ENCODE measurements around the gene CLN3. TPM values are rescaled to one million over a fixed set of nuclear protein-coding genes. Genes with fewer than 3 reads are reported as not detected.

The CLN3 gene
- total and polyA plus RNA-seq, 2 of the 13 experiments (the other 11 are each of a cell fraction or from before 2014, with no cell fraction given), result 23.4 to 46.8 TPM

DNA sequence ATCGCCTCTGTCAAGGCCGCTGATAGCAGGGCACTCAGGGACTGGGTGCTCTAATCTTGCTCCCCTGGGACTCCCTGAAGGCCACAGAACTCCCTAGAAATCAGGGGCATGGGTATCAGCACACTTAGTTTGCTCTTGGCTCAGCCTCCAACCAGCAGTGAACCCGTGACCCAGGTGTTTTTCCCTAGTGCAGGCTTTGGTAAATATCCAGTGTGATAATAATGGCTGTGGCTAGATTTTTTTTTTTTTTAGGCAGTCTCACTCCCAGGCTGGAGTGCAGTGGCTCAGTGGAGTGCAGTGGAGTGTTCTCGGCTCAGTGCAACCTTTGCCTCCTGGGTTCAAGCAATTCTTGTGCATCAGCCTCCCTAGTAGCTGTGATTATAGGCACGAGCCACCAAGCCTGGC lies 36.6 kb upstream of the CLN3 start (continued):
- TF ChIP-seq, protein P1, sequence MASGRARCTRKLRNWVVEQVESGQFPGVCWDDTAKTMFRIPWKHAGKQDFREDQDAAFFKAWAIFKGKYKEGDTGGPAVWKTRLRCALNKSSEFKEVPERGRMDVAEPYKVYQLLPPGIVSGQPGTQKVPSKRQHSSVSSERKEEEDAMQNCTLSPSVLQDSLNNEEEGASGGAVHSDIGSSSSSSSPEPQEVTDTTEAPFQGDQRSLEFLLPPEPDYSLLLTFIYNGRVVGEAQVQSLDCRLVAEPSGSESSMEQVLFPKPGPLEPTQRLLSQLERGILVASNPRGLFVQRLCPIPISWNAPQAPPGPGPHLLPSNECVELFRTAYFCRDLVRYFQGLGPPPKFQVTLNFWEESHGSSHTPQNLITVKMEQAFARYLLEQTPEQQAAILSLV (CRISPR knock-in tag; IDR thresholded peaks at IDR 0.05; ENCODE audit: borderline replicate concordance), result no peak
- TF ChIP-seq KDM5B (CRISPR knock-in tag; IDR thresholded peaks at IDR 0.05; ENCODE audit: borderline replicate concordance) (no peak), ZNF788 (CRISPR knock-in tag; IDR thresholded peaks at IDR 0.05; ENCODE audit: borderline replicate concordance) (peak; percentile 56; the same call in 1 of the 2 replicates), NFE2L1 (CRISPR knock-in tag; IDR thresholded peaks at IDR 0.05; ENCODE audit: borderline replicate concordance) (no peak), ZNF558 (CRISPR knock-in tag; IDR thresholded peaks at IDR 0.05; ENCODE audit: borderline replicate concordance) (no peak), NAIF1 (CRISPR knock-in tag; IDR thresholded peaks at IDR 0.05; ENCODE audit: borderline replicate concordance) (no peak), SOX5 (CRISPR knock-in tag; IDR thresholded peaks at IDR 0.05; ENCODE audit: borderline replicate concordance) (no peak), ZFP36 (IDR thresholded peaks at IDR 0.05; ENCODE audit: borderline replicate concordance, low read depth, low read length, partially characterized antibody) (no peak), ZNF256 (CRISPR knock-in tag; conservative IDR thresholded peaks at IDR 0.05) (no peak), ZKSCAN1 (IDR thresholded peaks at IDR 0.05; ENCODE audit: low read length) (no peak), KDM4B (CRISPR knock-in tag; IDR thresholded peaks at IDR 0.05) (no peak), ZNF296 (CRISPR knock-in tag; conservative IDR thresholded peaks at IDR 0.05) (no peak)
- TF ChIP-seq, protein P2, sequence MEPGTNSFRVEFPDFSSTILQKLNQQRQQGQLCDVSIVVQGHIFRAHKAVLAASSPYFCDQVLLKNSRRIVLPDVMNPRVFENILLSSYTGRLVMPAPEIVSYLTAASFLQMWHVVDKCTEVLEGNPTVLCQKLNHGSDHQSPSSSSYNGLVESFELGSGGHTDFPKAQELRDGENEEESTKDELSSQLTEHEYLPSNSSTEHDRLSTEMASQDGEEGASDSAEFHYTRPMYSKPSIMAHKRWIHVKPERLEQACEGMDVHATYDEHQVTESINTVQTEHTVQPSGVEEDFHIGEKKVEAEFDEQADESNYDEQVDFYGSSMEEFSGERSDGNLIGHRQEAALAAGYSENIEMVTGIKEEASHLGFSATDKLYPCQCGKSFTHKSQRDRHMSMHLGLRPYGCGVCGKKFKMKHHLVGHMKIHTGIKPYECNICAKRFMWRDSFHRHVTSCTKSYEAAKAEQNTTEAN (CRISPR knock-in tag; conservative IDR thresholded peaks at IDR 0.05), result no peak
- TF ChIP-seq, protein P3, sequence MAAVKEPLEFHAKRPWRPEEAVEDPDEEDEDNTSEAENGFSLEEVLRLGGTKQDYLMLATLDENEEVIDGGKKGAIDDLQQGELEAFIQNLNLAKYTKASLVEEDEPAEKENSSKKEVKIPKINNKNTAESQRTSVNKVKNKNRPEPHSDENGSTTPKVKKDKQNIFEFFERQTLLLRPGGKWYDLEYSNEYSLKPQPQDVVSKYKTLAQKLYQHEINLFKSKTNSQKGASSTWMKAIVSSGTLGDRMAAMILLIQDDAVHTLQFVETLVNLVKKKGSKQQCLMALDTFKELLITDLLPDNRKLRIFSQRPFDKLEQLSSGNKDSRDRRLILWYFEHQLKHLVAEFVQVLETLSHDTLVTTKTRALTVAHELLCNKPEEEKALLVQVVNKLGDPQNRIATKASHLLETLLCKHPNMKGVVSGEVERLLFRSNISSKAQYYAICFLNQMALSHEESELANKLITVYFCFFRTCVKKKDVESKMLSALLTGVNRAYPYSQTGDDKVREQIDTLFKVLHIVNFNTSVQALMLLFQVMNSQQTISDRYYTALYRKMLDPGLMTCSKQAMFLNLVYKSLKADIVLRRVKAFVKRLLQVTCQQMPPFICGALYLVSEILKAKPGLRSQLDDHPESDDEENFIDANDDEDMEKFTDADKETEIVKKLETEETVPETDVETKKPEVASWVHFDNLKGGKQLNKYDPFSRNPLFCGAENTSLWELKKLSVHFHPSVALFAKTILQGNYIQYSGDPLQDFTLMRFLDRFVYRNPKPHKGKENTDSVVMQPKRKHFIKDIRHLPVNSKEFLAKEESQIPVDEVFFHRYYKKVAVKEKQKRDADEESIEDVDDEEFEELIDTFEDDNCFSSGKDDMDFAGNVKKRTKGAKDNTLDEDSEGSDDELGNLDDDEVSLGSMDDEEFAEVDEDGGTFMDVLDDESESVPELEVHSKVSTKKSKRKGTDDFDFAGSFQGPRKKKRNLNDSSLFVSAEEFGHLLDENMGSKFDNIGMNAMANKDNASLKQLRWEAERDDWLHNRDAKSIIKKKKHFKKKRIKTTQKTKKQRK (IDR thresholded peaks at IDR 0.05; ENCODE audit: low read length), result no peak
- TF ChIP-seq, protein P4, sequence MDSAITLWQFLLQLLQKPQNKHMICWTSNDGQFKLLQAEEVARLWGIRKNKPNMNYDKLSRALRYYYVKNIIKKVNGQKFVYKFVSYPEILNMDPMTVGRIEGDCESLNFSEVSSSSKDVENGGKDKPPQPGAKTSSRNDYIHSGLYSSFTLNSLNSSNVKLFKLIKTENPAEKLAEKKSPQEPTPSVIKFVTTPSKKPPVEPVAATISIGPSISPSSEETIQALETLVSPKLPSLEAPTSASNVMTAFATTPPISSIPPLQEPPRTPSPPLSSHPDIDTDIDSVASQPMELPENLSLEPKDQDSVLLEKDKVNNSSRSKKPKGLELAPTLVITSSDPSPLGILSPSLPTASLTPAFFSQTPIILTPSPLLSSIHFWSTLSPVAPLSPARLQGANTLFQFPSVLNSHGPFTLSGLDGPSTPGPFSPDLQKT (CRISPR knock-in tag; IDR thresholded peaks at IDR 0.05; ENCODE audit: borderline replicate concordance), result no peak
- TF ChIP-seq, protein P5, sequence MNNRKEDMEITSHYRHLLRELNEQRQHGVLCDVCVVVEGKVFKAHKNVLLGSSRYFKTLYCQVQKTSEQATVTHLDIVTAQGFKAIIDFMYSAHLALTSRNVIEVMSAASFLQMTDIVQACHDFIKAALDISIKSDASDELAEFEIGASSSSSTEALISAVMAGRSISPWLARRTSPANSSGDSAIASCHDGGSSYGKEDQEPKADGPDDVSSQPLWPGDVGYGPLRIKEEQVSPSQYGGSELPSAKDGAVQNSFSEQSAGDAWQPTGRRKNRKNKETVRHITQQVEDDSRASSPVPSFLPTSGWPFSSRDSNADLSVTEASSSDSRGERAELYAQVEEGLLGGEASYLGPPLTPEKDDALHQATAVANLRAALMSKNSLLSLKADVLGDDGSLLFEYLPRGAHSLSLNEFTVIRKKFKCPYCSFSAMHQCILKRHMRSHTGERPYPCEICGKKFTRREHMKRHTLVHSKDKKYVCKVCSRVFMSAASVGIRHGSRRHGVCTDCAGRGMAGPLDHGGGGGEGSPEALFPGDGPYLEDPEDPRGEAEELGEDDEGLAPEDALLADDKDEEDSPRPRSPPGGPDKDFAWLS (CRISPR knock-in tag; IDR thresholded peaks at IDR 0.05; ENCODE audit: borderline replicate concordance), result no peak
- TF ChIP-seq, protein P6, sequence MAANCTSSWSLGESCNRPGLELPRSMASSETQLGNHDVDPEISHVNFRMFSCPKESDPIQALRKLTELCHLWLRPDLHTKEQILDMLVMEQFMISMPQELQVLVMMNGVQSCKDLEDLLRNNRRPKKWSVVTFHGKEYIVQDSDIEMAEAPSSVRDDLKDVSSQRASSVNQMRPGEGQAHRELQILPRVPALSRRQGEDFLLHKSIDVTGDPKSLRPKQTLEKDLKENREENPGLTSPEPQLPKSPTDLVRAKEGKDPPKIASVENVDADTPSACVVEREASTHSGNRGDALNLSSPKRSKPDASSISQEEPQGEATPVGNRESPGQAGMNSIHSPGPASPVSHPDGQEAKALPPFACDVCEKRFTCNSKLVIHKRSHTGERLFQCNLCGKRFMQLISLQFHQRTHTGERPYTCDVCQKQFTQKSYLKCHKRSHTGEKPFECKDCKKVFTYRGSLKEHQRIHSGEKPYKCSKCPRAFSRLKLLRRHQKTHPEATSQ (CRISPR knock-in tag; IDR thresholded peaks at IDR 0.05; ENCODE audit: borderline replicate concordance), result no peak; the same call in 1 of the 2 replicates
- TF ChIP-seq, protein P7, sequence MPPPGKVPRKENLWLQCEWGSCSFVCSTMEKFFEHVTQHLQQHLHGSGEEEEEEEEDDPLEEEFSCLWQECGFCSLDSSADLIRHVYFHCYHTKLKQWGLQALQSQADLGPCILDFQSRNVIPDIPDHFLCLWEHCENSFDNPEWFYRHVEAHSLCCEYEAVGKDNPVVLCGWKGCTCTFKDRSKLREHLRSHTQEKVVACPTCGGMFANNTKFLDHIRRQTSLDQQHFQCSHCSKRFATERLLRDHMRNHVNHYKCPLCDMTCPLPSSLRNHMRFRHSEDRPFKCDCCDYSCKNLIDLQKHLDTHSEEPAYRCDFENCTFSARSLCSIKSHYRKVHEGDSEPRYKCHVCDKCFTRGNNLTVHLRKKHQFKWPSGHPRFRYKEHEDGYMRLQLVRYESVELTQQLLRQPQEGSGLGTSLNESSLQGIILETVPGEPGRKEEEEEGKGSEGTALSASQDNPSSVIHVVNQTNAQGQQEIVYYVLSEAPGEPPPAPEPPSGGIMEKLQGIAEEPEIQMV (CRISPR knock-in tag; IDR thresholded peaks at IDR 0.05; ENCODE audit: low read depth), result no peak

All from HepG2 (cell line).